ENCODE results near the gene IMP4.

Gene IMP4

GRCh38 chr2:130369311-130369964, 26.7 kb downstream of the IMP4 start:
- no peak overlapping the region for H3K27ac ChIP-seq
- TF ChIP-seq CTCF (conservative IDR thresholded peaks at IDR 0.05) (no peak), ZFX (IDR thresholded peaks at IDR 0.05) (no peak)

GRCh38 chr2:130369965-130370341, 27.3 kb downstream of the IMP4 start:
- TF ChIP-seq ZFX (IDR thresholded peaks at IDR 0.05) (no peak), CTCF (conservative IDR thresholded peaks at IDR 0.05) (no peak)

GRCh38 chr2:130370490-130370889, 27.8 kb downstream of the IMP4 start:
- TF ChIP-seq CTCF (conservative IDR thresholded peaks at IDR 0.05) (no peak), ZFX (IDR thresholded peaks at IDR 0.05) (no peak)
- H3K27ac ChIP-seq: no peak overlapping the region

More at GRCh38 chr2:130369965-130370341, 27.3 kb downstream of the IMP4 start:
- no peak overlapping the region for H3K27ac ChIP-seq

GRCh38 chr2:130371723-130372054, 29.0 kb downstream of the IMP4 start:
- H3K27ac ChIP-seq: peak overlapping the region; percentile 63

GRCh38 chr2:130372055-130372832, 29.5 kb downstream of the IMP4 start:
- peak overlapping the region; percentile 63 for H3K27ac ChIP-seq

More at GRCh38 chr2:130371723-130372054, 29.0 kb downstream of the IMP4 start:
- TF ChIP-seq ZFX (IDR thresholded peaks at IDR 0.05) (no peak), CTCF (conservative IDR thresholded peaks at IDR 0.05) (no peak)

GRCh38 chr2:130372833-130373807, 30.4 kb downstream of the IMP4 start:
- peak; percentile 32 for TF ChIP-seq CTCF (conservative IDR thresholded peaks at IDR 0.05)
- no peak for TF ChIP-seq ZFX (IDR thresholded peaks at IDR 0.05)
- H3K27ac ChIP-seq: peak overlapping the region; percentile 63

More at GRCh38 chr2:130372055-130372832, 29.5 kb downstream of the IMP4 start:
- TF ChIP-seq CTCF (conservative IDR thresholded peaks at IDR 0.05) (peak; percentile 60), ZFX (IDR thresholded peaks at IDR 0.05) (no peak)

Data from C4-2B (cell line).